GM12872 (cell line): ENCODE data around the gene PEAK3.

ENCODE experiments used
- TF ChIP-seq, protein P1 (sequence below): IDR thresholded peaks from 3 replicates; pipeline ENCODE4 v1.5.1; 2011; ENCODE audit warnings: low read depth, mild to moderate bottlenecking, low read length, moderate library complexity; ENCODE audit not compliant: insufficient read depth

The PEAK3 gene

GRCh38 chr19:2315121-2315817, 33.3 kb upstream of the PEAK3 start:
- TF ChIP-seq, protein P1, sequence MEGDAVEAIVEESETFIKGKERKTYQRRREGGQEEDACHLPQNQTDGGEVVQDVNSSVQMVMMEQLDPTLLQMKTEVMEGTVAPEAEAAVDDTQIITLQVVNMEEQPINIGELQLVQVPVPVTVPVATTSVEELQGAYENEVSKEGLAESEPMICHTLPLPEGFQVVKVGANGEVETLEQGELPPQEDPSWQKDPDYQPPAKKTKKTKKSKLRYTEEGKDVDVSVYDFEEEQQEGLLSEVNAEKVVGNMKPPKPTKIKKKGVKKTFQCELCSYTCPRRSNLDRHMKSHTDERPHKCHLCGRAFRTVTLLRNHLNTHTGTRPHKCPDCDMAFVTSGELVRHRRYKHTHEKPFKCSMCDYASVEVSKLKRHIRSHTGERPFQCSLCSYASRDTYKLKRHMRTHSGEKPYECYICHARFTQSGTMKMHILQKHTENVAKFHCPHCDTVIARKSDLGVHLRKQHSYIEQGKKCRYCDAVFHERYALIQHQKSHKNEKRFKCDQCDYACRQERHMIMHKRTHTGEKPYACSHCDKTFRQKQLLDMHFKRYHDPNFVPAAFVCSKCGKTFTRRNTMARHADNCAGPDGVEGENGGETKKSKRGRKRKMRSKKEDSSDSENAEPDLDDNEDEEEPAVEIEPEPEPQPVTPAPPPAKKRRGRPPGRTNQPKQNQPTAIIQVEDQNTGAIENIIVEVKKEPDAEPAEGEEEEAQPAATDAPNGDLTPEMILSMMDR = no peak

GRCh38 chr19:2312820-2313501, 31.0 kb upstream of the PEAK3 start:
- TF ChIP-seq, protein P1 = no peak

- TF ChIP-seq, protein P1 = no peak
These were observed 29.1 kb upstream of the PEAK3 start for GRCh38 chr19:2311093-2311492.

DNA sequence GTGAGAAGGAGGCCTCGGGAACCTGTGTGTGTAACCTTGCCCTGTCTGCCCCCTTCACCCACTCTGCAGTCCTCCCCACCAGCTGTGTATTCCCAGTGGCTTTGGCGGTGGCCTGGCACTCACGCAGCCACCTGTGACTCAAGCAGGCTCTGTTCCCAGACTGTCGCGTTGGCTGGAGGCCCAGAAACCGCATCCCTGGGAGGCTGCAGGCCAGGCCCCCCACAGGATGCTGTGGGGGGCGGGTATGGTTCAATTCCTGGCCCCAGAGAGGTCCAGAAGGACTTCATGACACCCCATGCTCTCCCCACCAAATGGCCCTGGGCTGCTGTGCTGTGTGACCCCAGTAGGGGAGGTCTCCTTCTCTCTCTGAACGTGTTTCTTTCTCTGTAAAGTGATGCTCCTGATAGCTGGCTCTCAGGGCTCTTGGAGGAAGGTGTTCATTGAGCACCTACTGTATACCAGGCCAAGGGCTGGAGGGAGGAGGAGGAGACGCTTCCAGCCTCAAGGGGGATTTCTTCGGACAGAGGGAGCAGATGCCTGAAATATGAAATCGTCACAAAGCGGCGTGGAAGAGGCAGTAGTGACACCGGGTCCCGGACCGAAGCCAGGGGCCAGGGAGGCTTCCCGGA, 27.9 kb upstream of the PEAK3 start:
- TF ChIP-seq, protein P1 = no peak

- TF ChIP-seq, protein P1 = no peak
These were observed 26.2 kb upstream of the PEAK3 start, which contains the start of gene LINGO3 for GRCh38 chr19:2308114-2308556. TSS of gene LINGO3 (minus strand) at chr19:2308154. CDS start at chr19:2291776, 16,378 bp downstream.

- TF ChIP-seq, protein P1 = no peak
These were observed 25.6 kb upstream of the PEAK3 start for GRCh38 chr19:2307518-2308012.

DNA sequence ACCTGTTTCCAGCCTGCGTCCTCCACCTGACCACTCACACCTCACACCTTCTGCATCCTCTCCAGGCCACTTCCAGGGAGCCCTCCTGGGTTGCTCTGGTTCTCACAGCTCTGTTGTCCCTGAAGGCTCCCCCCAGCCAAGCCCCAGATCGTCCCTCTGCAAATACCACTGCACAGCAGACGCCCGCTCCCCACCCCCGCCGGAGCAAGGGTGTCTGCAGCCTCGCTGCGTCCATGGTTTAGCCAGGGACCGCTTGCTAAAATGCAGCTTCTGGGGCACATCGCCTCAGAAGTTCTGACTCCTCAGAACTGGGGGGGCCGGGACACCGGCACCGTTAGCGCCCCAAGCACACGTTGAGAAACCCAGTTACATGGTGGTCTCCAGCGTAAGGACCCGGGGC, 25.0 kb upstream of the PEAK3 start:
- TF ChIP-seq, protein P1 = no peak
